Stimulated activated CD8-positive, alpha-beta memory T cell treated with anti-CD3 and anti-CD28 coated beads, Interleukin-7, amount 100 ng/mL, for 1 hour (primary cell): ENCODE data around the gene ACSL4.
"Not testable (repeated sequence)": the region's sequence is repeated elsewhere in the genome, so short reads cannot be mapped to it uniquely, and the experiment has no call there.

ENCODE experiments used
- DNase-seq, 2 donors: peaks; one replicate each; pipeline ENCODE4 v3.0.0-alpha.2; 2020; ENCODE audit warnings: low read depth in 2 of 2

ACSL4 gene

DNA sequence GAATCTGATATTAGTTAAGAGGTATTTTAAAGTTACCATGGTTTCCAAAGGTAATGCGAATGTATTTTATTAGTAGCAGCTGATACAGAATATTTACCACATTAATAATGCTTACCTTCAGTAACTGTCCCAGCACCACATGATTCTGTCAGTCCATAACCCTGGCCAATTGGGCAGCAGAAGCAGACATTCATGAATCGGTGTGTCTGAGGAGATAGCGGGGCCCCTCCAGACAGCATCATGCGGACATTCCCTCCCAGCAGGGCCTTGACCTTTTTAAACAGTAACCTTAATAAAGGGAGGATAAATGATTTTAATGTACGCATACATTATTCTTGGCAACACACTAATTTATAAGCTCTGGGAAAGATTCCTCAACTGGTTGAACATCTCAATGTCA lies 65.1 kb downstream of the ACSL4 start:
- no peak for DNase-seq

DNA sequence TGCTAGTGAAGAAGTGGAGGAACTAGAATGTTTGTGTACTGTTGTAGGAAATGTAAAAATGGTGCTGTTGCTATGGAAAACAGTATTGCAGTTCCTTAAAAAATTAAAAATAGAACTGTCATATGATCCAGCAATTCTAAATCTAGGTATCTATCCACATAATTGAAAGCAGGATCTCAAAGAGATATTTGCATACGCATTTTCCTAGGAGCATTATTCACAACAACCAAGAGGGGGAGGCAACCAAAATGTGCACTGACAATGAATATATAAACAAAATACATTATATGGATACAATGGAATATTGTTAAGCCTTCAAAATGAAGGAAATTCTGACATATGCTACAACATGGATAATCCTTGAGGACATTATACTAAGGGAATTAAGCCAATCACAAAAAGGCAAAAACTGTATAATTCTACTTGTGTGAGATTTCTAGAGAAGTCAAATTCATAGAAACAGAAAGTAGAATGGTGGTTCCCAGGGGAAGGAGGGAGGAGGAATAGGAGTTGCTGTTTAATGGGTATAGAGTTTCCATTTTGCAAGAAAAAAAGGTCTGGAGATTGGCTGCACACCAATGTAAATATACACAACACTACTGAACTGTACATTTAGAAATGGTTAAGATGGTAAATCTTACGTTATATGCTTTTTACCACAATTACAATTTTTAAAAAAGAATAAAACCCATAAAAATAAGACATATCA lies 72.5 kb downstream of the ACSL4 start:
- DNase-seq, result no peak

DNA sequence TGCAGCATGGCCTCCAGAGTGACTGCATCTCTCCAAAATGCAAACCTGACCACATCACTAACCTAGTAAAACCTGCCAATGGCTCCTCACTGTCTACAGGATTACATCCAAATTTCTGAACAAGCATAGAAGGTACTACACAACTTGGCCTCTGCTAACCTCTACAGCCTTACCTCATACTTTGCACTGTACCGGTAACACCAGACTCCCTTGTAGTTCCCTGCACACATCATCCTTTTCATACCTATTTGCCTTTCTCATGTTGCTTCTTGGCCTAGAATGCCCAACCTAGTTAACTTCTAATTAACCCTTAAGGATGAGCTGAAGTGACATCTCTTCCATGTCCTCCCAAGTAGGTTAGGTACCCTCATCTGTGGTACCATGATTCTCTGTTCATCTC lies 74.7 kb downstream of the ACSL4 start:
- DNase-seq, result no peak

DNA sequence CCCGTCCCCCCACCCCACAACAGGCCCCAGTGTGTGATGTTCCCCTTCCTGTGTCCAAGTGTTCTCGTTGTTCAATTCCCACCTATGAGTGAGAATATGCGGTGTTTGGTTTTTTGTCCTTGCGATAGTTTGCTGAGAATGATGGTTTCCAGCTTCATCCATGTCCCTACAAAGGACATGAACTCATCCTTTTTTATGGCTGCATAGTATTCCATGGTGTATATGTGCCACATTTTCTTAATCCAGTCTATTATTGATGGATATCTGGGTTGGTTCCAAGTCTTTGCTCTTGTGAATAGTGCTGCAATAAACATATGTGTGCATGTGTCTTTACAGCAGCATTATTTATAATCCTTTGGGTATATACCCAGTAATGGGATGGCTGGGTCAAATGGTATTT lies 75.7 kb downstream of the ACSL4 start:
- DNase-seq, result not testable (repeated sequence)

DNA sequence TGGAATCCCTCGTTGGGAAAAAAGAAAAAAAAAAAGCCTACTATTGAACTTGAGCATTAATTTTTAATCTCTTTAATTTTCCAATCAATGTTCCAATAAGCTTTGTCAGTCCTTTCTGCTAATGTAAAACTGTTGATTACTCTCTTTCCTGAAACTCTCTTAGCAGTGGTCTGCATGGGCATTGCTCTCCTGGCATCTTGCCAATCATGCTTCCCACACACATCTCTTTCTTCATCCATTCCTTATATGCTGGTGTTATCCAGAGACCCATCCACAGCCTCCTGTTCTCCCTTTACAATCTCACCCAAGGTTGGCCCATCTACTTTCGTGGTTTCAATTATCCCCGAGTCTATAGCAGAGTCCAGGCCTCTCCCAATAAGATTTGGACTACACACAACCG lies 76.3 kb downstream of the ACSL4 start:
- DNase-seq, result no peak

DNA sequence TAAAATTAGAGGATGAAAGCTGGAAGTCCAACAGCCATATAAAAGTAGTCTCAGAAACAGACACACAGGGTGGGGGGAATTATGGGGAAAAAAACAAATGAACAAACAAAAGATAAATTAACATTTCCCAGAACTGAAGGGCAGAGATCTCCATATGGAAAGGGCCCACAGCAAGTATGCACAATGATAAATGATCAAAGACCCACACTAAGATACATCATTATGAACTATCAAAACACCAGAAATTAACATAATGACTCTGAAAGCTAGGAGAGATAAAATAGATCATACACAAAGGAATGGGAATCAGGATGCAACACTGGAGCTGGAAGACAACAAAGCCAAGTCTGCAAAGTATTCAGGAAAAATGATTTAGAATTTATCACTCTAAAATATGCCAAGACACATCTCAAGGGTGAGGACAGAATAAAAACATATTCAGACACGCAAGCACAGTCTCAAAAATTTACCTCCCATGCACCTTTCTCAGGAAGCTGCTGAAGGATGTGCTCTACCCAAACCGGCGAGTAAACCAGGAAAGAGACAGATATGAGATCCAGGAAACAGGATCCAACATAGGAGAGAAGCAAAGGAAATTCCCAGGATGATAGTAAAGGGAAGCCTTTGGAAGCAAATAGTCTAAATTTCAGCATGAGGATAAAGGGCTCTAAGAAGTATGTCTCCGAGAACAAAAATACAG lies 77.4 kb downstream of the ACSL4 start:
- DNase-seq, result no peak

DNA sequence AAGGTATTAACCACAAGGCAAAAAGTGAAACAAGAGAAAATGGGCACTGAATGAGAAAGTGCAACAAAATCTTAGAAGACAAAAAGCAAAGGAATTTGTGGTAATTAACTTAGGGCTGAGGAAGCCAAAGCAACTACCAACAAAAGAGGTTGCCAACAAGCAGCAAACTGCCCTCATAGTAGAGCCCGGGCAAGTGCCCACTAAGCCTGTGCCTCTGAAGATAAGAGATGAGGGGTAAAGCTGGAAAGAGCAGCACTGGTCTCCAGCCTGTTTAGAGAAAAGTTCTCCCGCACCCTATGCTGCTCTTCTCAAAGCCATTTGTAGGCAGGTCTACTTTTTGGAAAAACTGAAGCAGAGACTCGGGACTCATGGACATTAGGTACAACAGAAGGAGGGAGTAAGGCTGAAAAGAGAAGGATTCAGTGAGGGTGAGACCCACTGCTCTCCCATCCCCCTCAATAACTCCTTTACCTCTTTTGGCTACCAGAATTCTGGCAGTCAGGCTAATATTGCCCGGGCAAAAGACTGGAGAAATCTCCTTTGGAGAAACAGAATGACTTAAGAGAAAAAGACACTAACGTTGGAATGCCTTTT lies 78.4 kb downstream of the ACSL4 start:
- no peak for DNase-seq

DNA sequence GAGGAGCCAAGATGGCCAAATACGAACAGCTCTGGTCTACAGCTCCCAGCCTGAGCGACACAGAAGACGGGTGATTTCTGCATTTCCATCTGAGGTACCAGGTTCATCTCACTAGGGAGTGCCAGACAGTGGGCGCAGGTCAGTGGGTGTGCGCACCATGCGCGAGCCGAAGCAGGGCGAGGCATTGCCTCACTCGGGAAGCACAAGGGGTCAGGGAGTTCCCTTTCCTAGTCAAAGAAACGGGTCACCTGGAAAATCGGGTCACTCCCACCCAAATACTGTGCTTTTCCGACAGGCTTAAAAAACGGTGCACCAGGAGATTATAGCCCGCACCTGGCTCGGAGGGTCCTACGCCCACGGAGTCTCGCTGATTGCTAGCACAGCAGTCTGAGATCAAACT lies 88.4 kb downstream of the ACSL4 start:
- not testable (repeated sequence) for DNase-seq

DNA sequence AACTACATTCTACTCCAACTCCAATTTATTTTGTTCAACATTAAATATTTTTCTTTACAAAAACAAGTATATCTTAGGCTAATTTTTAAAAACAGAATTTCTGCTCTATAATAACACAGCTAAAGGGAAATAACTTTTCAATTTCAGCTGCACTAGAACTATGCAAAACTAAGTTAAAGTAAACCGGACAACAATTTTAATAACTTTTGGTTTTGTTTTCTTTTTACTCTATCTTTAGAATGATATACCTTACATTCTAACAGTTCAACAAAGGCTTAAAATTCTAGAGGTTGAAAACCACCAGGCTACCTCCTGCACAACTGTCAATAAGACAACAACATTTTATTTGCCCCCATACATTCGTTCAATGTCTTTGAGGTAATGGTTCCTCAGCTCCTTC lies 89.4 kb downstream of the ACSL4 start:
- no peak for DNase-seq

DNA sequence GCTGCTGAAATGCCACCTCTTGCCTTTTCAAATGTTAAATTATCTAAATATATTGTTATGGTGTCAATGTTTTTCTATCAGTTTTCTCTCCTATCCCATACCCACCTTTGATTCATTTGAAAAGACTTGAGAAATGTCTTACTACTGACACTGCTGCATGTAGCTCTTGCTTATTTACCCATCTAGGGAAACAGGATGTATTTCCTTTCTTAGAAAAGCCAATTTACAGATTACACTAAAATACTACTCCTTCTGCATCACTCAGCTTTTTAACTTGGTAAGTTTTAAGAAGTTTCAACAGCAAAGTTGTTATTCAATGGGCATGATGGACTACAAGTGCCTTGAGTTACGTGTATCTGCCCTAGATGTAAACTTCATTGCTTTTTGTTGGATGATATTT lies 94.9 kb downstream of the ACSL4 start:
- no peak for DNase-seq

DNA sequence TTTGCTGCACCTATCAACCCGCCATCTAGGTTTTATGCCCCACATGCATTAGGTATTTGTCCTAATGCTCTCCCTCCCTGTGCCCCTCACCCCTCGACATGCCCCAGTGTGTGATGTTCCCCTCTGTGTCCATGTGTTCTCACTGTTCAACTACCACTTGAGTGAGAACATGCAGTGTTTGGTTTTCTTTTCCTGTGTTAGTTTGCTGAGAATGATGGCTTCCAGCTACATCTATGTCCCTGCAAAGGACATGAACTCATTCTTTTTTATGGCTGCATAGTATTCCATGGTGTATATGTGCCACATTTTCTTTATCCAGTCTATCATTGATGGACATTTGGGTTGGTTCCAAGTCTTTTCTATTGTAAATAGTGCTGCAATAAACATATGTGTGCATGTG lies 95.6 kb downstream of the ACSL4 start:
- DNase-seq, result not testable (repeated sequence)

DNA sequence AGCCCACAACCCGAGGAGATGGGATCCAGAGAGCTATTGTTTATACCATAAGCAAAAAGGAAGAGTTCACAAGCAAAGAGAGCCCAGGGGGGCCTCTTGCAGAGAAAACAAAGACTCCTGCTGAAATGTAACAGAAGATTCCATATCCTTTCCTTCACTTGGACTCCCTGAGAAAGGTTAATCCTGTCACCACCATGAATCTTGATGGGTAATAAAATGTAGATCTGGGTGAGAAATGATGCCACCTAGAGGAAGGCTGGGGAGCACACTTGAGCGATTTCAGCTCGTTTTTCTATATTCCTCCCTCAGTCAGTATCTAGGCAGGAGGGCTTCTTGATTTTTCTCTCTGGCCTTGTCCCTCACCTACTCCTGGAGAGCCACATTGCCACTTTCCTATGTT lies 97.9 kb downstream of the ACSL4 start:
- no peak for DNase-seq

DNA sequence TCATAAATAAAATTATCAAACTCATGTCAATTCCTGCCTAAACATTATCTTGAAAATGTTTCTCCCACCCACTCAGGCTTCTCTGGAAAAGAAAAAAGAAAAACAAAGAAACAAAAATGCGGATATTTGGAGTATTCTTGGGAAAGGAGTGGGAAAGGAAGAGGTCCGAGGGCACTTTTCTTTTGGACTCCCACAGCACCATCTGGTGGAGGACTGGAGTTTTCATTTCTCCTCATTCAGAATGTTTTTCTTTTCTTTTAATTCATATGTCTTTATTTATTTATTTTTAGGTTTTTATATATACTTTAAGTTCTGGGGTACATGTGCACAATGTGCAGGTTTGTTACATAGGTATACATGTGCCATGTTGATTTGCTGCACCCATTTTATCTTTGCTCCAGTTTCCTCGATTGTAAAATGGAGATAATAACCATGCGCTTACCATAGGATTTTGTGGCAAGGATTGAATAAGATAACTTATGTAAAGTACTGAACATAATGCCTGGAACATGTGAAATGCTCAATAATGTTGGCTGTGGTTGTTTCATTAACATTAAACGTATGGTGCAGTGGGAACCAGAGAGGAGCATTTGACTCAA lies 100.1 kb downstream of the ACSL4 start:
- DNase-seq, result no peak

DNA sequence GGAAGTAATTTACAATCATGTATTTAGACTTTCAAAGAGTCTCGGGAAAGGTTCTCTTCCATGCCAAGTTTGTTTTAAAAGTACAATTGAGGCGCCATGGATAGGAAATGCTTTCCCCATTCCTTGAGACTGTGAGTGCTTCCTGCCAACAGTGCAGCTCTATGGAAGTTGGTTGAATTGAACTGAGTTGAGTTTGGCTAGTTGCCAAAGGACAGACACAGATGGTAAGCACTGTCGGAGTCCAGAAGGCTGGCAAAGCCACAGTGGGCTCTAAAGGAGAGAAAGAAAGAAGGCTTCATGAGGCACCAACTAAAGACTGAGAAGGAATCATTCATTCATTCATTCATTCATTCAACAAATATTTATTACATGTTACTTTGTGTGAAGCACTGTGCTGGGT lies 103.7 kb downstream of the ACSL4 start:
- DNase-seq, result no peak

DNA sequence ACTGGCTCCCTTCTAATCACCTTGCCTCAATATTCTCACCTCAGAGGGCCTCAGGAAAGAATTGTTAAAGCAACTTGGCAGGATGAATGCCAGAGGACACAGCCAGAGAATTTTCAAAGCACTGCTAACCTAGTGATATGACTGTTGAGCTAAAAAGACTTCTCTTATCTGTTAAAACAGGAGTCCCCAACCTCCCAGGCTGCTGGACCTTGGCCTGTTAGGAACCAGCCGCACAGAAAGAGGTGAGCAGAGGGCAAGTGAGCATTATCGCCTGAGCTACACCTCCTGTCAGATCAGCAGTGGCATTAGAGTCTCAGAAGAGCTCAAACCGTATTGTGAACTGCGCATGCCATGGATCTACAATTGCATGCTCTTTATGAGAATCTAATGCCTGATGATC lies 106.4 kb downstream of the ACSL4 start:
- DNase-seq, result no peak

DNA sequence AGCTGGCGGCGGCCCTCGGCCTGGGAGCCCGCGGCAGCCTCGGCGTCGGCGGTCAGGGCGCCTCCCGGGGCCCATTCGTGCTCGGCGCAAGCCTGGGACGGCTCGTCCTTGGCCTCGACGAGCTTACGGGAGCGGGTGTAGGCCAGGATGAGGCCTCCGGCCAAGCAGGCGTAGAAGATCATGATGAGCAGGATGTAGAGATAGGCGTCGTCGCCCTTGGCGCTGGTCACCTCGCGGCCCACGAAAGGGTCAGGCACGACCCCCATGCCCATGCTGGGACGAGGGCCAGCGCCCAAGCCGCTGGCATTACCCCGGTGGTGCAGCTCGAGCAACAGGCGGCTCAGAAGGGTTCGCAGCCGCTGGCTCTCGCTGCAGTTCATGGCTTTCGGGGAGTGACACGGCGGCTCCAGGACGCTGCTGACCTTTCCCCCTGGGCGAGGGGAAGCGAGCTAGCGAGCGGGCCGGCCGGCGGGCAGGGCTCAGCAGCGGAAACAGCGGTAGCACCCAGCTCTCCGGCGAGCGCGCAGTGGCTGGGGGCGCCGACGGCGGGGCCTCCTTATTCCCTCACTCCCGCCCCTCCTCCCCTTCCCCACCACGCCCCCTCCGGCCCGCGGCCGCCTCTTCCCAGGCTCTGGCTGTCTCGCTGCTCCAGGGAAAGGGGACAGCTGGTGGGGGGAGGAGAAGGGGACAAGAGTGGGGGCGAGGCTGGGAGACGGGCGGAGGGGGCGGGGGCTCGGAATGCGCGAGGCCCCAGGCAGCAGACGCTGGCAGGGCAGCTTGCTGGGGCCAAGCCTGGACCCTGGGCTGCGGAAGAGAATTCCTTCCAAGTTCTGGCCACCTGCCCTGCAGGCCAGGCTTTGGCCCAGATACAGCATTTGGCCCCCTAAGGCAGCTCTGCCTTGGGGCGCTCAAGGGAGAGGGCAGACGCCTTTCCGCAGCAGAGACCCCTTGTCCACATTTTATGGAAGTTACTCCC lies 108.1 kb downstream of the ACSL4 start, which contains the start of gene KCNE5:
KCNE5 (minus strand) TSS at position 532 of the 976 bp plus-strand sequence; CDS start at position 380, 152 bp downstream.
- no peak for DNase-seq

DNA sequence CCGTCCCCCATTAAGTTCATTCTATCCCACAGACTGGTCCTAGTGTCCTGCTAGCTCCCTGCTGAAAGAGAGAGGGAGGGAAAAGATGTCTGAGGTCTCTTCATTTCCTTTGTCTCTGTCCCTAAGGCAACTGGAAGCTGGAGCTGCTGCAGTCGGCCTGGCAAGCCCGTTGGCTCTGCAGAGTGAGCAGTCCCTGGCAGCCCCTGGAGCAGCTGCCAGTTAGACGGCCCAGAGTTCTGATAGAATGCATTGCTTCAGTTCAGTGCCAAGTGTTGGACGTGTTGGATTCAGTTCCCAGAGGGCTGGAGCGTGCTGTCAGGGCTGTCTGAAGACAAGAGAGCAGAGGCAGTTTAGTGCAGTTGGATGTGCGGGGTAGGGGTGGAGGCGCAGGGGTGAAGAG lies 109.1 kb downstream of the ACSL4 start:
- no peak for DNase-seq

DNA sequence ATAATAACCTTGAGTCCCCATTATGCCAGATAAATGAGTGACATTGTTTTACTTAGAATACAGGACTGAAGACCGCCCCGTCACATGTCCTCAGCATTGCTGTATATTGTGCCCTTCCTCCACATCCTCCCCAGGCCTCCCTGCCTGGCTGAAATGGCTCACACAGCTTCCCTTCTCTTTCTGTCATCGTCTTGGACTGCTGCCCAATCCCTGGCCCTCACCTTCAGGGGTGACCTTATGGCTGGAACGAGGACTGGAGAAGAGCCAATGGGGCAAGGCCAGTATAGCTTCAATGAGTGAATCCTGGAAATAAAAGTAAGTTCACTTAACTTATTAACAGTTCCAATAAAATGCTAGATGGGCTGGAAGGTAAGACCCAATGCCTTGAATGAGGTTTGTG lies 110.8 kb downstream of the ACSL4 start:
- DNase-seq, result no peak

DNA sequence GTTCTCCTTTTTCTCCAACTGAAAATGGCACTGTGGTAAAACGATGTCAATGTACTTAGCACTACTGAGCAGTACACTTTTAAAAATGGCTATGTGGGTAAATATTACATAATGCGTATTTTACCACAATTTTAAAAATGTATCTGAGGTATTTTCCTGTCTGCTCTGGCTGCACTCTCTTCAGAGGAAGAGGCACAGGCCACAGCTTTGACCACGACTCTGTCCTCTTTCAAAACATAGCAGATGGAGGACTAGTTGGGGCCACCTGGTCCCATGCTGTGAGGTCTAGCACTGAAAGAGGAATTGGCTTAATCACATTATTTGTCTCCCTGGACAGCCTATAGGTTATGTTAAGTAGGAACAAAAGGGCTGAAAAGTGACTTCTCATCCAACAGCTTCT lies 113.3 kb downstream of the ACSL4 start:
- DNase-seq, result no peak

DNA sequence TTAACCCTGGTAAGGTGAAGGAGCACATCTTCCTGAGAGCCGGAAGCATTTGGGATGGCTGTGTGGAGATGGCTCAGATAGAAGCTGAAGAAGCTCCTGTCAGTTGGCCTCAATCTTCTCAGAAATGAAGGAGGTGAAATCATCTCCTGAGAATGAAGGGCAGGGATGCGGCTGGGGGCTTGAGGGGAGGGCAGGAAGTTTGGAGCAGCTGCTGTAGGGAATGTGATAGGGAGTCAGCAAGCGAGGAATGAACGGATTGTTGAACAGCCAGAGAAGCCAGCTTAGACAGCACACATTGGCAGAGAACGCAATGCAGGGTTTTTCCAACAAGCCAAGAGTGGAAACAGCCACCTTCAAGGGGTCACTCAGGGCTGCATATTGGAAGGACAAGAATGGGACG lies 118.1 kb downstream of the ACSL4 start:
- no peak for DNase-seq

DNA sequence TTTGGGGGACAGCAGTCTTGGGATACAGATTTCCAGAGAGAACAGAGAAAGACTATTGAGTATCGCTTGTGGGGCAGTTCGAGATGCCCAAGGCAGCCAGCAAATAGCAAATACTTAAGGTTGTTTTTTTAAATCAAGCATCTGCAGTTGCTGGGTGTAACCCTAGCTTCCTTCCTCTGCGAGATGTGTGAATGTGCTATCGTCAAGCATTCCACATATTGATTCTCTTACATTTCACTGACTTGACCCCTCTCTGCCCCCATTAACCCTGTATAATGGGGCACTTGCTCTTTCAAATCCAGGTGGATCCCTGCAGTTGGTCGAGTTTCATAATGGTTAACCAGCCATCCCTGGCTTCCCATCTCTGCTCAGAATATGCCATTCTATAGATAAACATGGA lies 131.6 kb downstream of the ACSL4 start:
- no peak for DNase-seq

DNA sequence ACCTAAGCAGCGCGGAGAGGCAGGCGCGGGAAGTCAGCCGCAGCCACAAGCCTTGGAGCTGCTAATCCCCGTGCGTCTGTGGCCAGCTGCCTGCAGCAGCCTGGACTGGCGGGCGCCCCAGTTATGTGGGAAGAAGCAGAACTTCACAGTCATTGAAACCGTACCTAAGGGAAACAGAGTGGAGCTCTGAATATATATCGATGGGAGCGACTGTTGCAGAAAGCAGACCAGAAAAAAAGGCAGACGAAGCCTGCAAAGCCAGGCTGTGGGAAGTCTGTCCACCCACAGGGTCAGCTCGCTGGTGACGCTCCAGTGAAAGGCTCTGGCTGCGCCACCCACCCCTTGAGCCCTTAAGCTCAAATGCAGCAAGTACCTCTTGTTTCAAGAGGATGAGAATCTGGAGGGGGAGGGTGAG lies 132.8 kb downstream of the ACSL4 start:
- no peak for DNase-seq
